ENCODE measurements around the gene MLYCD.

Gene MLYCD

GRCh38 chr16:83923581-83924365, 24.9 kb downstream of the MLYCD start:
- peaks cover 12 to 24% of the 10 kb centered on the region in 2 donors for H3K36me3 ChIP-seq (ENCODE audit: control insufficient read depth in 1 of 2, insufficient read depth in 2 of 2, low read length in 2 of 2)
- H3K9me3 ChIP-seq (ENCODE audit: control insufficient read depth in 1 of 2, low read length in 2 of 2) = no peaks in the 10 kb centered on the region
- no peaks in the 10 kb centered on the region for H3K27me3 ChIP-seq (ENCODE audit: control insufficient read depth in 1 of 2, insufficient read depth in 2 of 2, low read length in 2 of 2)

GRCh38 chr16:83924686-83925085, 25.8 kb downstream of the MLYCD start:
- H3K27ac ChIP-seq (ENCODE audit: low read depth, low read length) = no peak overlapping the region
- no peak overlapping the region for H3K9ac ChIP-seq (ENCODE audit: low read depth in 1 of 2, low read length in 2 of 2)
- H3K27me3 ChIP-seq (ENCODE audit: control insufficient read depth in 1 of 2, insufficient read depth in 2 of 2, low read length in 2 of 2) = no peaks in the 10 kb centered on the region

More at GRCh38 chr16:83923581-83924365, 24.9 kb downstream of the MLYCD start:
- H3K4me3 ChIP-seq (ENCODE audit: low read depth in 1 of 2, low read length in 2 of 2) = no peak overlapping the region
- no peak overlapping the region for H3K9ac ChIP-seq (ENCODE audit: low read depth in 1 of 2, low read length in 2 of 2)
- H3K4me1 ChIP-seq (ENCODE audit: control insufficient read depth in 1 of 2, insufficient read depth in 2 of 2, low read length in 2 of 2) = peaks cover 7 to 14% of the 10 kb centered on the region in 2 donors
- H3K27ac ChIP-seq (ENCODE audit: low read depth, low read length) = no peak overlapping the region

GRCh38 chr16:83925095-83925905, 26.4 kb downstream of the MLYCD start:
- H3K4me1 ChIP-seq (ENCODE audit: control insufficient read depth in 1 of 2, insufficient read depth in 2 of 2, low read length in 2 of 2) = peaks cover 7 to 14% of the 10 kb centered on the region in 2 donors
- H3K9me3 ChIP-seq (ENCODE audit: control insufficient read depth in 1 of 2, low read length in 2 of 2) = no peaks in the 10 kb centered on the region
- H3K27me3 ChIP-seq (ENCODE audit: control insufficient read depth in 1 of 2, insufficient read depth in 2 of 2, low read length in 2 of 2) = no peaks in the 10 kb centered on the region
- H3K27ac ChIP-seq (ENCODE audit: low read depth, low read length) = no peak overlapping the region
- H3K4me3 ChIP-seq (ENCODE audit: low read depth in 1 of 2, low read length in 2 of 2) = no peak overlapping the region
- H3K36me3 ChIP-seq (ENCODE audit: control insufficient read depth in 1 of 2, insufficient read depth in 2 of 2, low read length in 2 of 2) = peaks cover 0 to 9% of the 10 kb centered on the region in 2 donors
- no peak overlapping the region for H3K9ac ChIP-seq (ENCODE audit: low read depth in 1 of 2, low read length in 2 of 2)

More at GRCh38 chr16:83924686-83925085, 25.8 kb downstream of the MLYCD start:
- peaks cover 7 to 14% of the 10 kb centered on the region in 2 donors for H3K4me1 ChIP-seq (ENCODE audit: control insufficient read depth in 1 of 2, insufficient read depth in 2 of 2, low read length in 2 of 2)
- peaks cover 3 to 15% of the 10 kb centered on the region in 2 donors for H3K36me3 ChIP-seq (ENCODE audit: control insufficient read depth in 1 of 2, insufficient read depth in 2 of 2, low read length in 2 of 2)
- no peak overlapping the region for H3K4me3 ChIP-seq (ENCODE audit: low read depth in 1 of 2, low read length in 2 of 2)
- H3K9me3 ChIP-seq (ENCODE audit: control insufficient read depth in 1 of 2, low read length in 2 of 2) = no peaks in the 10 kb centered on the region

GRCh38 chr16:83925957-83926725, 27.2 kb downstream of the MLYCD start:
- no peaks in the 10 kb centered on the region for H3K27me3 ChIP-seq (ENCODE audit: control insufficient read depth in 1 of 2, insufficient read depth in 2 of 2, low read length in 2 of 2)
- peaks cover 0 to 7% of the 10 kb centered on the region in 2 donors for H3K36me3 ChIP-seq (ENCODE audit: control insufficient read depth in 1 of 2, insufficient read depth in 2 of 2, low read length in 2 of 2)
- H3K4me1 ChIP-seq (ENCODE audit: control insufficient read depth in 1 of 2, insufficient read depth in 2 of 2, low read length in 2 of 2) = peaks cover 7 to 14% of the 10 kb centered on the region in 2 donors
- no peak overlapping the region for H3K9ac ChIP-seq (ENCODE audit: low read depth in 1 of 2, low read length in 2 of 2)
- no peaks in the 10 kb centered on the region for H3K9me3 ChIP-seq (ENCODE audit: control insufficient read depth in 1 of 2, low read length in 2 of 2)
- H3K4me3 ChIP-seq (ENCODE audit: low read depth in 1 of 2, low read length in 2 of 2) = no peak overlapping the region
- no peak overlapping the region for H3K27ac ChIP-seq (ENCODE audit: low read depth, low read length)

- Histone ChIP-seq H3K4me3 (ENCODE audit: low read depth in 1 of 2, low read length in 2 of 2) (peak overlapping the region; percentile 56 to 66), H3K9ac (ENCODE audit: low read depth in 1 of 2, low read length in 2 of 2) (peak overlapping the region in 1 of 2 donors; percentile 52), H3K27me3 (ENCODE audit: control insufficient read depth in 1 of 2, insufficient read depth in 2 of 2, low read length in 2 of 2) (no peaks in the 10 kb centered on the region), H3K36me3 (ENCODE audit: control insufficient read depth in 1 of 2, insufficient read depth in 2 of 2, low read length in 2 of 2) (peaks cover 0 to 2% of the 10 kb centered on the region in 2 donors), H3K4me1 (ENCODE audit: control insufficient read depth in 1 of 2, insufficient read depth in 2 of 2, low read length in 2 of 2) (peaks cover 7 to 14% of the 10 kb centered on the region in 2 donors), H3K27ac (ENCODE audit: low read depth, low read length) (no peak overlapping the region), H3K9me3 (ENCODE audit: control insufficient read depth in 1 of 2, low read length in 2 of 2) (no peaks in the 10 kb centered on the region)
Measured at GRCh38 chr16:83926726-83927397, 27.9 kb downstream of the MLYCD start.

GRCh38 chr16:83928341-83929055, 29.6 kb downstream of the MLYCD start:
- no peak overlapping the region for H3K4me3 ChIP-seq (ENCODE audit: low read depth in 1 of 2, low read length in 2 of 2)
- H3K27me3 ChIP-seq (ENCODE audit: control insufficient read depth in 1 of 2, insufficient read depth in 2 of 2, low read length in 2 of 2) = no peaks in the 10 kb centered on the region
- H3K9me3 ChIP-seq (ENCODE audit: control insufficient read depth in 1 of 2, low read length in 2 of 2) = no peaks in the 10 kb centered on the region
- peaks cover 7 to 14% of the 10 kb centered on the region in 2 donors for H3K4me1 ChIP-seq (ENCODE audit: control insufficient read depth in 1 of 2, insufficient read depth in 2 of 2, low read length in 2 of 2)
- H3K9ac ChIP-seq (ENCODE audit: low read depth in 1 of 2, low read length in 2 of 2) = no peak overlapping the region
- no peaks in the 10 kb centered on the region for H3K36me3 ChIP-seq (ENCODE audit: control insufficient read depth in 1 of 2, insufficient read depth in 2 of 2, low read length in 2 of 2)
- no peak overlapping the region for H3K27ac ChIP-seq (ENCODE audit: low read depth, low read length)

- no peaks in the 10 kb centered on the region for H3K9me3 ChIP-seq (ENCODE audit: control insufficient read depth in 1 of 2, low read length in 2 of 2)
- no peak overlapping the region for H3K9ac ChIP-seq (ENCODE audit: low read depth in 1 of 2, low read length in 2 of 2)
- H3K27me3 ChIP-seq (ENCODE audit: control insufficient read depth in 1 of 2, insufficient read depth in 2 of 2, low read length in 2 of 2) = no peaks in the 10 kb centered on the region
- no peak overlapping the region for H3K27ac ChIP-seq (ENCODE audit: low read depth, low read length)
- H3K36me3 ChIP-seq (ENCODE audit: control insufficient read depth in 1 of 2, insufficient read depth in 2 of 2, low read length in 2 of 2) = no peaks in the 10 kb centered on the region
- H3K4me1 ChIP-seq (ENCODE audit: control insufficient read depth in 1 of 2, insufficient read depth in 2 of 2, low read length in 2 of 2) = peaks cover 7 to 14% of the 10 kb centered on the region in 2 donors
- H3K4me3 ChIP-seq (ENCODE audit: low read depth in 1 of 2, low read length in 2 of 2) = no peak overlapping the region
Measured at GRCh38 chr16:83929811-83930555, 31.1 kb downstream of the MLYCD start.

- H3K9ac ChIP-seq (ENCODE audit: low read depth in 1 of 2, low read length in 2 of 2) = no peak overlapping the region
- H3K36me3 ChIP-seq (ENCODE audit: control insufficient read depth in 1 of 2, insufficient read depth in 2 of 2, low read length in 2 of 2) = no peaks in the 10 kb centered on the region
- no peak overlapping the region for H3K27ac ChIP-seq (ENCODE audit: low read depth, low read length)
- H3K4me1 ChIP-seq (ENCODE audit: control insufficient read depth in 1 of 2, insufficient read depth in 2 of 2, low read length in 2 of 2) = peaks cover 7 to 20% of the 10 kb centered on the region in 2 donors
- H3K4me3 ChIP-seq (ENCODE audit: low read depth in 1 of 2, low read length in 2 of 2) = no peak overlapping the region
- H3K9me3 ChIP-seq (ENCODE audit: control insufficient read depth in 1 of 2, low read length in 2 of 2) = no peaks in the 10 kb centered on the region
- H3K27me3 ChIP-seq (ENCODE audit: control insufficient read depth in 1 of 2, insufficient read depth in 2 of 2, low read length in 2 of 2) = no peaks in the 10 kb centered on the region
Measured at GRCh38 chr16:83930730-83931500, 32.0 kb downstream of the MLYCD start.
